IPS-20b (cell line): ENCODE data around the gene BCAR1.
"Not testable (repeated sequence)": the region's sequence is repeated elsewhere in the genome, so short reads cannot be mapped to it uniquely, and the experiment has no call there.

Experiments
- H3K27ac ChIP-seq: one replicate; pipeline ENCODE4 v1.5.1; 2013; ENCODE audit warnings: low read length
- H3K27me3 ChIP-seq: 2 replicates; pipeline ENCODE4 v1.6.1; 2013; ENCODE audit warnings: mild to moderate bottlenecking, low read length, inconsistent platforms; ENCODE audit not compliant: insufficient read depth
- H3K36me3 ChIP-seq: 2 replicates; pipeline ENCODE4 v1.6.1; 2013; ENCODE audit warnings: low read depth, mild to moderate bottlenecking, inconsistent platforms, low read length, moderate library complexity; ENCODE audit not compliant: insufficient read depth
- H3K4me1 ChIP-seq: 2 replicates; pipeline ENCODE4 v1.6.1; 2013; ENCODE audit warnings: mild to moderate bottlenecking, control low read depth, inconsistent platforms, low read length, moderate library complexity; ENCODE audit not compliant: insufficient read depth
- H3K4me3 ChIP-seq: 2 replicates; pipeline ENCODE4 v1.5.1; 2013; ENCODE audit warnings: mild to moderate bottlenecking, low read length, inconsistent platforms
- H3K9ac ChIP-seq: 2 replicates; pipeline ENCODE4 v1.6.1; 2013; ENCODE audit warnings: low read depth, mild to moderate bottlenecking, inconsistent platforms, low read length, moderate library complexity
- H3K9me3 ChIP-seq: 2 replicates; pipeline ENCODE4 v1.6.1; 2013; ENCODE audit warnings: mild to moderate bottlenecking, low read depth, low read length, inconsistent platforms; ENCODE audit not compliant: insufficient read depth

The BCAR1 gene

DNA sequence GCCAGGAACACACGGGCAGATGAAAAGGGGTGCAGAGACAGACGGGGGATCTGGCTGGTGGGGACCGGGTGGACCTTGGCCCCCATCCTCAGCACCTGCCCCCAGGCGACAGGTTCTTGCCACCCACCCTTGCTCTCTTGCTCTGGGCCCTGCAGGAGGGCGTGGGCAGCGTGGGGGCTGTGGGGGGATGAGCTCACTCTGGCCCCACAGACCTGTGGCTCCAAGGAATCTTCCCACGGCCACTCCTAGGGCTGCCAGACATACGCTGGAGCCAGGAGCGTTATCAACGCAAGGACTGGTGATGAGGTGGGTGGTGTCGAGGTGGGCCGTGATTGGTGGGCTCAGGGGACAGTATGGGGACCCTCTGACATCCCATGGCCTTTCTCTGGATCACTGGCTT, 26.3 kb downstream of the BCAR1 start:
- H3K27ac ChIP-seq: no peak overlapping the region
- H3K36me3 ChIP-seq: peaks cover 19% of the 10 kb centered on the region

DNA sequence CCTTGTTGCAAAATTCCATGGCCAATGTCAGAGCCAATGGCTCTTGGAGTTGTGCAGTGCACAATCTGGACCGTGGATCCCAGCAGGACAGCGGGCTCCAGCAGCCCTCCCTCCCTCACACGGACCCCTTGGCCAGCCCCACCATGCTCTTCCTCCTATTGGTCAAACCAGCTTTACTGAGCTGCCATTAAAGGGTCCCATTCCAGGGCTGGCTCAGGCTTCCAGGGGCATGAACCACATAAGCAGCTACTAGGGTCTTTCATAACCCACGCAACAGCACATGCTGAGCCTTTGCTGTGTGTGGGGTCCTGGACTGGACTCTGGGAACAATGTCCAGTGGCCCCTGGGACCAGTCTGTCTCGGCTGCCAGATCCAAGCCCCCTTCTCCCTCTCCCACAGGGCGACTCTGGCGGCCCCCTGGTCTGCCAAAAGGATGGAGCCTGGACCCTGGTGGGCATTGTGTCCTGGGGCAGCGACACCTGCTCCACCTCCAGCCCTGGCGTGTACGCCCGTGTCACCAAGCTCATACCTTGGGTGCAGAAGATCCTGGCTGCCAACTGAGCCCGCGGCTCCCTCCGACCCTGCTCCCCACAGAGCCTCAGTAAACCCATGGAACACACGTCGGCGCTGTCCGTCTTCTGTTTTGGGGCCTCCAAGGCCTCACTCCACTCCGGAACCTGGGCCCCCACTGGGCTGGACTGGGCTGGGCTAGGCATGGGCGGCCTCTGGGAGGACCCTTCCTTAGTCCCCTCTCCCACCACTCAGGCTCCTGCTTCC, 26.9 kb downstream of the BCAR1 start:
- Histone ChIP-seq H3K36me3 (peaks cover 13% of the 10 kb centered on the region), H3K9ac (no peak overlapping the region), H3K4me1 (no peaks in the 10 kb centered on the region), H3K9me3 (no peaks in the 10 kb centered on the region), H3K27ac (no peak overlapping the region), H3K4me3 (no peak overlapping the region), H3K27me3 (no peaks in the 10 kb centered on the region)

More for the DNA sequence above, 26.3 kb downstream of the BCAR1 start:
- Histone ChIP-seq H3K9ac (no peak overlapping the region), H3K9me3 (no peaks in the 10 kb centered on the region), H3K4me1 (no peaks in the 10 kb centered on the region), H3K4me3 (no peak overlapping the region), H3K27me3 (no peaks in the 10 kb centered on the region)

DNA sequence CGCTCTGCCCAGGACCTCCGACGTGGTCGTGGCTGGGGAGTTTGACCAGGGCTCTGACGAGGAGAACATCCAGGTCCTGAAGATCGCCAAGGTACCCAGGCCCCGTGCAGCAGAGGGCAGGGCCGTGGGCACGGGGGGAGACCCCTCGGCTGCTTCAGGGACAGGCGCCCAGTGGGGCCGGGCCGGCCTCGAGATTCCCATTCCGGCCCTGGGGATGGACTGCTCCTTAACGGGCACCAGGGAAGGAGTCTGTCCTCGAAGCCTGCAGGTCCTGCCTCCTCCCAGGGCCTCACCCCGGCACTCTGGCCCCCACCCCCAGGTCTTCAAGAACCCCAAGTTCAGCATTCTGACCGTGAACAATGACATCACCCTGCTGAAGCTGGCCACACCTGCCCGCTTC, 28.3 kb downstream of the BCAR1 start:
- not testable (repeated sequence) for H3K4me1 ChIP-seq, H3K9me3 ChIP-seq, H3K9ac ChIP-seq, H3K4me3 ChIP-seq, H3K27ac ChIP-seq, H3K27me3 ChIP-seq, H3K36me3 ChIP-seq

DNA sequence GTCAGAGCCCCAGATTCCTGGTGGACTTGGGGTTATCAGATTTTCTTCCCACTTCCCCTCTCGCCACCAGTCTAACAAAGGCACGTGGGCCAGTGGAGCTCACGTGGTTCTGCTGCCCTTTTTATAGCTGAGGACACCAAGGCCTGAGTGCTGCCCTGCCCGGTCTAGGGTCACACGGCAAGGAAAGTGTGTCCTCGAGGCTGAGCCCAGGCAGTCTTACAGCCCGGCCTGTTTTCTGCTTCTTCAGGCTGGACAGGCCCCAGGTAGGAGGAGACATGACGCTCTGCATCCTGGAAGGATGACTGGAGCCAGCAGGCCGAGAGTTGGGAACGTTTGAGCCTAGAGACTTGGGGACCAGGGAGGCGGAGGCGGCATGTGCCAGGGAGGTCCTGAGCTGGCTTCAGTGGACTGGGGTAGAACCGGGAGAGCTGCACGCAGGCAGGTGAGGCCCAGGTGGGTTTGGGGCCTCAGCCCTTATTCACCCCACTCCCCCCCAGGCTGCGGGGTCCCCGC, 29.1 kb downstream of the BCAR1 start:
- Histone ChIP-seq H3K27me3 (no peaks in the 10 kb centered on the region), H3K9ac (no peak overlapping the region), H3K9me3 (no peaks in the 10 kb centered on the region), H3K4me3 (no peak overlapping the region), H3K36me3 (no peaks in the 10 kb centered on the region), H3K4me1 (no peaks in the 10 kb centered on the region), H3K27ac (no peak overlapping the region)

DNA sequence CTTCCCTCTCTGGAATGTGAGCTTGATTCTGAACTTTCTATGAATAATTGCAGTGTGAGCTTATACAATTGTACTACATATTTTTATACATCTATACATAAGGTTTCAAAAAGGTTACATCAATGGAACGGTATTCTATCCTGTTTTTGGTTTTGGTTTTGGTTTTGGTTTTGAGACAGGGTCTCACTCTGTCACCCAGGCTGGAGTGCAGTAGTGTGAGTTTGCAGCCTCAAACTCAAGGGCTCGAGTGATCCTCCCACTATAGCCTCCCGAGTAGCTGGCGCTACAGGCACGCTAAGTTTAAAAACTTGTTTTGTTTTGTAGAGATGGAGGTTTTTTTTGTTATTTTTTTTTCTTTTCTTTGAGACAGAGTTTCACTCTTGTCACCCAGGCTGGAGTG, 31.6 kb downstream of the BCAR1 start:
- Histone ChIP-seq H3K4me3 (no peak overlapping the region), H3K27ac (no peak overlapping the region), H3K36me3 (no peaks in the 10 kb centered on the region), H3K9ac (no peak overlapping the region), H3K4me1 (no peaks in the 10 kb centered on the region), H3K9me3 (no peaks in the 10 kb centered on the region), H3K27me3 (no peaks in the 10 kb centered on the region)

DNA sequence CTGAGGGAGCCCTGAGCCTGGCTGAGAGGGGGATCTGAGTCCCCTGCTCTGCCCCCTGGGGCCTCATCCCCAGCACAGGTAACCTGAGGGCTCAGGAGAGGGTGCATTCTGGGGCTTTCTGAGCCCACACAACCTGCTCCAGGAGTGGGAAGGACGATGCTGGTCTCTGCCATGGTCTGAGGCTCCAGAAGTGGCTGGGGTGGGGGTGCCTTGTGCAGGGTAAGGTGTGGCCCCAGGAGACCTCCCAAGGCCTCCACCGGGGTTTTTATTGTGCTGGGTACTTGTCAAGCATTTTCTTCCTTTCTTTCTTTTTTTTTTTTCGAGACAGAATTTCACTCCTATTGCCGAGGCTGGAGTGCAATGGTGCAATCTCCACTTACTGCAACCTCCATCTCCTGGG, 32.3 kb downstream of the BCAR1 start:
- Histone ChIP-seq H3K9ac (no peak overlapping the region), H3K27ac (no peak overlapping the region), H3K36me3 (no peaks in the 10 kb centered on the region), H3K27me3 (no peaks in the 10 kb centered on the region), H3K9me3 (no peaks in the 10 kb centered on the region), H3K4me3 (no peak overlapping the region), H3K4me1 (no peaks in the 10 kb centered on the region)

DNA sequence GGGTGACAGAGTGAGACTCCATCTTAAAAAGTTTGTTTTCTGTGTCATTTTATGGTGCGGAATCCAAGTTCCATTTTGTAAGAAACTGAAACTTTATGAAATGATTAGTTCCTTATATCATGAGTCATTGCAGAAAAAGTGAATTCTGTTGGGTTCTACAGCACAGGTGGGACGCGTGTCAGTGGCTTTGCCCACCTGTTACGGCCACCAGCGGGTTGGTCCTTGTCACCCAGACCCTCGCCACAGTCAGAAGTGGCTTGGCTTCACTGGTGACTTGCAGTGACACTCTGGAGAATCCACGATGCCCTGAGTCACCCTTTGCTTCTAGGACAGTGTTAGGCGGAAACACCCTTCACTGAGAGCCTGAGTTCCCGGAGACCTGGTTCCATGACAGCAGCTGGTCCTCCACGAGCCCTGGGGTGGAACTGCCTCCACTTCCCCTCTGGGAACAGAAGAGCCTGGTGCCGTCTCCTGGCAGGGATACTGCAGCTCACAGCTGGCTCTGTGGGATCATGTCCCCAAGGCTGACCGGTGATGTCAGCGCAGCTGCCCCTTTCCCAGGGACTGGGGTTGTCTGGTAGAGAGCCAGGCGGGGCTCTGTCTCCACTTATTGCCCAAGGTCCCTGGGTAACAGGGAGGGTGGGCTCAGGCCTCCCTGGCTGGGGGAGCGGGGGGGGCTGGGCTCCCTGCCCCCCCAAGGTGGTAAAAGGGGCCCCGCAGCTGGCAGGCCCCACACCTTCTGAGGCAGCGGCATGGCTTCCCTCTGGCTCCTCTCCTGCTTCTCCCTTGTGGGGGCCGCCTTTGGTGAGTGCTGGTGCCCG, 33.0 kb downstream of the BCAR1 start, which contains the start of gene CTRB1:
CTRB1 (plus strand) TSS at position 733 of the 821 bp plus-strand sequence; CDS start at position 753, 20 bp downstream.
- Histone ChIP-seq H3K27ac (no peak within 1 kb of the TSS), H3K4me3 (no peak within 1 kb of the TSS), H3K4me1 (no peaks in the 10 kb centered on the region), H3K27me3 (no peaks in the 10 kb centered on the region), H3K9me3 (no peaks in the 10 kb centered on the region), H3K36me3 (no peaks in the 10 kb centered on the region), H3K9ac (no peak within 1 kb of the TSS)

DNA sequence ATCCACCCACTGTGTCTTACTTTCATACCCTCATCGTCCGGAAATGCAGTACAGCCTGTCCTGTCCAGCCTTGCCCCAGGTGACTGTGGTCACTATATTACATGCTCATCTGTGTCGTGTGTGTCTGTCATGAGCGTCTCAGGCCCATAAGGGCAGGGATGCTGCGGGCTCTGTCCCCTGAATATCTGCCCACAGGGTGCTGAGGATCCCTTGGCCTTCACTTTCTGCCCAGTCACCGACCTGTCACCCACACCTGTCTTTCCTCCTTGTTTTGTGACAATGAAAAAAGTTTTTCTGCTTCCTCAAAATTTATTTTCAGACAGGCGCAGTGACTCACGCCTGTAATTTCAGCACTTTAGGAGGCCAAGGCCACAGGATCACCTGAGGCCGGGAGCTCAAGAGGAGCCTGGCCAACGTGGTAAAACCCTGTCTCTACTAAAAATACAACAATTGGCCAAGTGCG, 34.0 kb downstream of the BCAR1 start:
- H3K4me3 ChIP-seq: no peak overlapping the region
- no peaks in the 10 kb centered on the region for H3K27me3 ChIP-seq
- H3K9me3 ChIP-seq: no peaks in the 10 kb centered on the region
- no peak overlapping the region for H3K27ac ChIP-seq
- no peaks in the 10 kb centered on the region for H3K4me1 ChIP-seq
- no peak overlapping the region for H3K9ac ChIP-seq
- H3K36me3 ChIP-seq: no peaks in the 10 kb centered on the region

DNA sequence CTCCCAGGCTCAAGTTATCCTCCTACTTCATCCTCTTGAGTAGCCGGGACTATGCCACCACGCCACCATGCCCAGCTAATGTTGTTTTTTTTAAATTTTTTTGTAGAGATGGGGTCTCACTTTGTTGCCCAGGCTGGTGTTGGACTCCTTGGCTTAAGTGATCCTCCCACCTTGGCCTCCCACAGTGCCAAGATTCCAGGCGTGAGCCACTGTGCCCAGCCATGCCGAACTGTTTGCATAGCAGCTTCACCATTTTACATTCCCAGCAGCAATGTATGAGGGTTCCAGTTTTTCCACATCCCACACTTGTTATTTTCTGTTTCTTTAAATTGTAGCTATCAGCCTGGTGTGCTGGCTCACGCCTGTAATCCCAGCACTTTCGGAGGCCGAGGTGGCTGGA, 34.8 kb downstream of the BCAR1 start:
- no peak overlapping the region for H3K27ac ChIP-seq
- no peak overlapping the region for H3K9ac ChIP-seq
- no peaks in the 10 kb centered on the region for H3K27me3 ChIP-seq
- H3K4me3 ChIP-seq: no peak overlapping the region
- H3K4me1 ChIP-seq: no peaks in the 10 kb centered on the region
- H3K36me3 ChIP-seq: no peaks in the 10 kb centered on the region
- no peaks in the 10 kb centered on the region for H3K9me3 ChIP-seq

DNA sequence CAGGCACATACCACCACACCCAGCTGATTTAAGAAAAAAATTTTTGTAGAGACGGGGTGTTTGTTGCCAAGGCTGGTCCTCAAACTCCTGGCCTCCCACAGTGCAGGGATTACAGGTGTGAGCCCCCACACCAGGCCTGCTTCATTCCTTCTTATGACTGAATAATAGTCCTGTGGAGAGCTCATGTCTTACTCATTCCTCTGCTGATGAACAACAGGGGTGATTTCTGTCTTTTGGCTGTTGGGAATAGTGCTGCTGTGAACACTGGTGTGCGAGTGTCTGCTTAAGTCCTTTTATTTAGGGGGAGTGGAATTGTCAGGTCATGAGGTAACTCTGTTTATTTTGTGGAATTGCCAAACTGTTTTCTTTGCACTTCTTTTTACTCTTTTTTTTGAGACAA, 35.3 kb downstream of the BCAR1 start:
- Histone ChIP-seq H3K4me3 (no peak overlapping the region), H3K27ac (no peak overlapping the region), H3K36me3 (no peaks in the 10 kb centered on the region), H3K9me3 (no peaks in the 10 kb centered on the region), H3K9ac (no peak overlapping the region), H3K27me3 (no peaks in the 10 kb centered on the region), H3K4me1 (no peaks in the 10 kb centered on the region)

DNA sequence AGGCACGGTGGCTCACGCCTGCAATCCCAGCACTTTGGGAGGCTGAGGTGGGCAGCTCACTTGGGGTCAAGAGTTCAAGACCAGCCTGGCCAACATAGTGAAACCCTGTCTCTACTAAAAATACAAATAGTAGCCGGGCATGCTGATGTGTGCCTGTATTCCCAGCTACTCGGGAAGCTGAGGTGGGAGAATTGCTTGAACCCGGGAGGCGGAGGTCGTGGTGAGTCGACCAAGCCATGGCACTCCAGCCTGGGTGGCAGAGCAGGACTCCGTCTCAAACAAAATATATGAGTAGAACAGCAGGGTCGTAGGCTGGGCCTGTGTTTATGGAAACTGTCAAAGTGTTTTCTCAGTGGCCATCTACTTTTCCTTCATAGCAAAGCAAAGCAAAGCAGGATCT, 40.1 kb downstream of the BCAR1 start:
- not testable (repeated sequence) for H3K27ac ChIP-seq, H3K9me3 ChIP-seq, H3K4me1 ChIP-seq, H3K9ac ChIP-seq, H3K27me3 ChIP-seq, H3K4me3 ChIP-seq, H3K36me3 ChIP-seq

DNA sequence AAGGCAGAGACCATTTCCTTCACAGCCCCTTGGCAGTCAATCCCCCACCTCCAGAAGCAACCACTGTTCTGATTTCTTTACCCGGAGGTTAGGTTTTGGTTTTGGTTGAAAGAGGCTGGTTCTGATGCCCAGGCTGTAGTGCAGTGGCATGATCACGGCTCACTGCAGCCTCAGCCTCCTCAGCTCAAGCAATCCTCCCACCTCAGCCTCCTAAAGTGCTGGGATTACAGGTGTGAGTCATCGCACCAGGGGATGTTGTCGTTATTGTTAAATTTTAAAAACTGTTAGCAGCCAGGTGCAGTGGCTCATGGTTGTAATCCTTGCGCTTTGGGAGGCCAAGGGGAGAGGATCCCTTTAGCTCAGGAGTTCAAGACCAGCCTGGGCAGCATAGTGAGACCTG, 41.5 kb downstream of the BCAR1 start:
- no peaks in the 10 kb centered on the region for H3K4me1 ChIP-seq
- H3K9ac ChIP-seq: no peak overlapping the region
- H3K27ac ChIP-seq: no peak overlapping the region
- no peak overlapping the region for H3K4me3 ChIP-seq
- H3K27me3 ChIP-seq: no peaks in the 10 kb centered on the region
- H3K9me3 ChIP-seq: no peaks in the 10 kb centered on the region
- H3K36me3 ChIP-seq: no peaks in the 10 kb centered on the region
